ENCODE measurements around the gene SSU72.

- TF ChIP-seq GABPA (IDR thresholded peaks at IDR 0.05; ENCODE audit: low read depth) (no peak), CTCF (IDR thresholded peaks at IDR 0.05; ENCODE audit: insufficient read depth, low read length) (no peak), POLR2AphosphoS5 (IDR thresholded peaks at IDR 0.05; ENCODE audit: low read depth) (no peak)
Measured at GRCh38 chr1:1537626-1538250, 36.9 kb downstream of the SSU72 start.
